SKM-1 (cell line): ENCODE measurements around the gene RALGPS1.
"Not testable (repeated sequence)": the region's sequence is repeated elsewhere in the genome, so short reads cannot be mapped to it uniquely, and the experiment has no call there.

Experiments used
- DNase-seq: peaks from one replicate; lab custom pipeline; 2025; ENCODE audit not compliant: unreplicated experiment; lab: John Stamatoyannopoulos, UW

RALGPS1 gene

DNA sequence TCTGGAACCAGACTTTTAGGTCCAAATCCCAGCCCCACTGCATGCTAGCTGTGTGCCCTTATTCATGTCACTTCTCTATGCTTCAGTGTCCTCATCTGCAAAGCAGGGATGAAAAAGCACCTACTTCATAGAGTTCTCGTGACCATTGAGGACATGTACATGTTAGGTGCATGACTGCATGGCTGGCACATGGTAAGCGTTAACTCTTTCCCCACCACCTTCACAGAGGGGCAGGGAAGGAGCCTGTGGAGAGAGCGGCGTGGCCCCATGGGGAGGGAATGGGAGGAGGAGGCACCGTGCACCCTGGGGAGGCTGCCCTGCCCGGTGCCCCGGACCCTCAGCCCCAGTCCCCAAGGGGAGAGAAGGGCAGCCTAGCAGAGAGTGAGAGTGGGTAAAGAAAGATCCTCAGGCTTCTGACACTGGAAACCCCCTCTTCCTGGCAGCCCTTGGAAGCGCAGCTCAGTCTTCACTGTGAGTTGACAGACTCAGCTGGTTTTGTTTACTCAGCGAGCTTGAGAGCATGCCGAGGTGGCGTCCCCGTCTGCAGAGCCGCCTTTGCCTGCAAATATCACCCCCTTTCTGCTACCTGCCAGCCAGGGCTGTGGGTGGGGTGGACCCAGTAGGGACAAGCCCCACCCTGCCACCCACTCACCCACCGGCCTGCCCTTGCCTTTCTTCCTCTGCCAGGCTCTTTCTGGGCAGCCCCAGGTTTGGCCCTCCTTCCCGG lies 218.5 kb downstream of the RALGPS1 start:
- DNase-seq = no peak

DNA sequence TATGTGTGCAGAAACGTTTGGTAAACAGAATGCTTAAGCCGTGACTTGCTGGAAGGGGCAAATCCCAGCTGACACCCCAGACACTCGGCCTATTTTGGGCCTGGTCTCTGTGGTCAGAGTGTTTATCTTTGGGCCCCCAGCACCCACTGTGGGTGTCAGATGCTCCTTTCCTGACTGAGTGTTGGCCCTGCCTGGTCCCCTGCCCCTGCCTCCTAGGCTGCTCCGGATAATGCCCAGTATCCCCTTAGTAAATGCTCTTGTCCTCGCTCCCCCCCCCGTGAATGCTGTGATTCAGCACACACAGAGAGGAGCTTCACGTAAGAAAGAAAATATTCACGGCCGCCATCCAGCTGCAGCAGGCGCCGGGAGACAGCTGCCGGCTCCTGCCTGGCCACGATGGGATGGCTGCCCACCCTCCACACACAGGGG lies 219.2 kb downstream of the RALGPS1 start:
- DNase-seq = no peak

DNA sequence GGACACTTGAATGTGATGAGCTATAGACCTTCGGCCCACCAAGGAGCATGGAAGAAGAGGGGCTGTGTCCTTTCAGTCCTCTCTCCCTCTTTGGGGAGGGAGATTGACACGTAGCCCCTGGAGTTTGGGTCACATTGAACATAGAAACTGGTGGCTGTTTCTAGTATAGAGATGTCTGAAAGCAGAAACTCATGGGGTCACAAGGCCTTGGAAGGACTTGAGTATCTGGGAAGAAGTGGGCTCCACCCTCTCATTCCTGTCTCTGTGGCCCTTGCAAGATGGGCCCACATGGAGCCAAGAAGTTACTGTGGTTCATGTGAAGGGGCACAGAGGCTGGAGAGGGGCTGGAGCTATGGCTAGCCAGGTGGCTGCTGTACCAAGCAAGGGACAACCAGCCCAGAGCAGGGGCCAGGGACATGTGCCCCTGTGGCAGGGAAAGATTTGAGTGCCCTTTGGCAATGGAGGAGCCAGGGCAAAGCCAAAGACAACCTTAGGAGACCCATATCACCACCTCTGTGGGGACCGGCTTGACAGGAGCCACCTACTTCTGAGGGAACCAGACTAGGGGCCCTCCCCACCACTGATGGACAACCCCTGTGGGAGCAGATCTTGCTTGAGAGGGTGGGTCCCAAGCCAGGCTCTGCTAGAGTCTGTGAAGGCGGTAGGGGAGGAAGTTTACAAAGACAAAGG lies 220.6 kb downstream of the RALGPS1 start:
- DNase-seq = no peak

DNA sequence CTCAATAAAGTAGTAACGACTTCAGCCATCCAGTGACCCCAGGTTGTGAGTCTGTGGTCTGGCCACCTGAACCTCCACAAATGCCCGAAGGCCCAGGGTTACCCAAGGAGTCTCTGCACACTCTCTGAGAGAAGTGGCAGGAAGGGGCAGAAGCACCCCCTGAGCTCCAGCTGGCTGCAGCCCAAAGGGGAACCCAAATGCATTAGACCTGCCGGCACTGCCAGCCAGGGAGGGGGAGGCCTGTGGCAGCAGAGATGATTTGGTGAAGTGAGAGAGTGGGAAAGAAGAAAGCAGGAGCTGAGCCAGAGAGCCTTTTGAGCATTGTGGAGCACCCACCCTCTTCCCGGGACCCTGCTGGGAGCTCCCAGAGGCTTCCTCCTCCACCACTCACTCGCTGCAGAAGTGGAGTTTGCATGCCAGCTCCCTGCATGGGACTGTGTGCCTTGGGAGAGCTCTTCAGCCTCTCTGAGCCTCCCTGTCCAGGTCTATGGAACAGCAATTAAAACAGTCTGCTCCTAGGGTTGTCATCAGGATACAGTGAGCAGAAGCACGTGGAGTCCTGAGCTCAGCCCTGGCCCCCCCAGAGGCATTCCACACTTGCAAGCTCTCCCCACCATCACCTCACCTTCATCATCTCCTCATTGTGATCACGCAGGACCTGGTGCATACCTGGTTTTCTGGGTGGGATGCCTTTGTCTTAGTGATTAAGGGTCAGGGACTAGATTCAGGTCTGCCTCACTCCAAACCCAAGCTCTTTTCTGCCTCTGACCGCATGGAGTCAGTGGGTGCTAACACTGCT lies 221.7 kb downstream of the RALGPS1 start:
- no peak for DNase-seq

DNA sequence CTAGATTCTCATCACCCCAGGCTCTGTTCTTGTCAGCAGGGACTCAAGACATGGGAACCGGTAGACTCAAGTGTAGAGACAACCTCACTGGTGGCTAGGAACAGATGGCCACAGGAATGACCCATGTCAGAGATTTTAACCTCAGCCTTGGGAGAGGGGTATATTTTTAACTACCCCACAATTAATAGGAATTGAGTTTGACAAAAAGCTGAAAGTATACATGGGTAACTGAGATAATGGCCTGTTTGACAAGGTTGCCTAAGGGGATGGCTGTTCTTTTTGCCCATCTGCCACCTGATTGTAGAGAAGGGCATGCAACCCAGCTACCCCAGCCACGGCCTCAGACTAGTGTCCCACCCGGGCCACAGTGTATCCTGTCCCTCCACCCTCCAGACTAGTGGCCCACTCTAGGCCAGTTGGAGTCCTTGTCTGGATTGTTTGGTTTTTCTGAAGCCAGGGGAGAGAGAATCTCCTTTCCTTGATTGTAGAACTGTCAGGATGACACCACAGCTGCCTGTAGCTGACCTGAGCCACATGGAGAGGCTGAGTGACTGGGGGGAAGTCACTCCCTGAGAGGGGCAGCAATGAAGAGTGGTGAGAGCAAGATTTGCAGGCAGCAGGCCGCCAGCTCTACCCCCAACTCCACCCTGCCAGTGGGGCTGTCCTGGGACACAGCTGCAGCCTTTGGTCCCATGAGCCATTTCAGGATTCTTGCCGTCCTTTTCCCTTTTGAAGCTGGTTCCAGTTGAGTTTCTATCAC lies 222.5 kb downstream of the RALGPS1 start:
- no peak for DNase-seq

DNA sequence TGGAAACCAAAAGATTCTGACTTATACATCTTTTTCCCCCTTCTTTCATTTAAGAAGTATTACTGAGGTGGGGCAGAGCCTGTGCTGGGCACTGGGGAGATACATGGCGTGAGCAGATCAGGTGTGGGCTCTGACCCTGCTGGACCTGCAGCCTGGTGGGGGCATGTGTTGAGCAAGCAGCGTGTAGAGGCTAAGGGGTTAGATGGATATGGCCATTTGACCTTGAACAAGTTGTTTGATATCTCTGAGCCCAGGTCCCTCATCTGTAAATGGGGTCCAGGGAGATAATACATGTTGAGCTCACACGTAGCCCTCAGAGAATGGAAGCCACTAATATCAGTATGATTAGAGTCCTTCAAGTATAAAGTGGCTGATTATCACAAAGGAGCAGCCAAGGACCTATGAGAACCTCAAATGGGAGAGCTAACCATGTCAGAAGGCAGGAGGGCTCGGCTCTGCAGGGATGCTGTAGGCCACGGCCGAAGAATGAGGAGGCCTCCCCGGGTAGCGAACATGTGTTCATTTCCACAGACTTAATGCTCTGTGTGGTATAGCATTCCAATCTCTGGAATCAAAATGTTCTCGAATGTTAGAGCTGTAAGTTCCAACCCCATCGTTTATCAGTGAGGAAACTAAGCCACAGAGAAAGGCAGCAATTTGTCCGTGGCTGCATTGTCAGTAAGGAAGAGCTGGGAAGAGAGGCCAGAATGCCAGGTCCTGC lies 223.2 kb downstream of the RALGPS1 start:
- DNase-seq = no peak

DNA sequence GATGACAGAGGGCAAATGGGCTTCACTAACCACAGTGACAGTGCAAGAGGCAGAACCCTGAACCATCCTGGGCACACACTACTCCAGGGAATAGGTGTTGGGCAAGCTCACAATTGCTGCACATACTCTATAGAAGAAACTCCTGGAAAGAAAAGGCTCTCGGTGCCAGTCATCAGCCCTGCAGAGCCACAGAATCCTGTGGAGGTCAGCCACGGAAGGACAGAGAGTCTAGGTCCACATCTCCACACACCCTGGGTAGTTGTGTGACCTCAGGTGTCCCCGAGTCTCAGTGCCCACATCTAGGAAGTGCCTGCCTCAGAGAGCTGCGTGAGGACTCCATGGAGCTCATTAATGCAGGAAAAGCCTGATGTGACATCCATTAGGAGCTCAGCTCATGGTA lies 223.9 kb downstream of the RALGPS1 start:
- no peak for DNase-seq

DNA sequence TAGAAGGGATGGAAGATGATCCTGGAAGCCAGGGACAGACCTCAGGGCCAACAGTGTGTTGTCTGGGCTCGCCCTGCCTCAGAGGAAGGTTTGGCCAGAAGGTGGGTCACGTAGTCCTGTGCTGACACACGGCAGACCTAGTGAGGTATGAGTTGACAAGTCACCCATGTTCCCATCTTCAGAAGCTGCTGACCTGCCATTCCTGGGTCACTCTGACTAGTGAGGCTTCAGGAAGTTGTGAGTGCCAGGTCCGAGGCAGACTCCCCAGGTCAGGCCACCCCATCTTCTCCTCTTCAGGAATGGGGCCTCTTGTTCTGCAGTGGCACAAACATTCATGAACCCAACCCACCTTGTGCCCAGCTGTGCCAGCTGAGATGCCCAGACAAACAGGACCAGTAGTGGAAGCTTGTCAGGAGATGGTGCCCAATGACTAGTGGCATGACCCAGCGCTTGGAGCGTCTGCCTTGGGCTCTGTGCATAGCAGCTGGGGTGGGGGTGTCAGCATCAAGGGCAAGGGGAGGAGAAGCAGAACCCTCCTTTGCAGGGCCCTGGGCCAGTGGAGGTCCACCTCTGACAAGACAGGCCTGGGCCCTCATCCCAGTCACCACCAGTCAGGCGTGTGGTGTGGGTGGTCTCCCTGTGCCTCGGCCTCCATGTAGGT lies 224.6 kb downstream of the RALGPS1 start:
- no peak for DNase-seq

DNA sequence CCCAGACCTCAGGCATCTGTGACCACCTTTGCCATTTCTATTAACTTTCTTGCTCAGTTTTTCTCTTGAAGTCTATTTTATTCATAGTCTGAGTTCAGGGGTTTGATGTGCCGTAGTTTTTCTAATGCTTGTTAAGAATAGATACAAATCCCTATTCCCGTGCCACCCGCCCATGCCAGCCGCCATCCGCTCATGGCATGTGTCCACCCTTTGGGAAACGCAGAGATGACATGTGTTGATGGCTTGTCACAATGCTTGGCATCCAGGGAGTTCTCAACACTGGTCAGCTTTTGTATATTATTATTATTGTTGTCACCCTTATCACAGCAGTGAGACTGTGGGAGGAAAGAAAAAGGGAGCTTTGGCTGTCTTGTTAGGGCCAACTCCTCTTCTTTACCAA lies 225.2 kb downstream of the RALGPS1 start:
- DNase-seq = no peak

DNA sequence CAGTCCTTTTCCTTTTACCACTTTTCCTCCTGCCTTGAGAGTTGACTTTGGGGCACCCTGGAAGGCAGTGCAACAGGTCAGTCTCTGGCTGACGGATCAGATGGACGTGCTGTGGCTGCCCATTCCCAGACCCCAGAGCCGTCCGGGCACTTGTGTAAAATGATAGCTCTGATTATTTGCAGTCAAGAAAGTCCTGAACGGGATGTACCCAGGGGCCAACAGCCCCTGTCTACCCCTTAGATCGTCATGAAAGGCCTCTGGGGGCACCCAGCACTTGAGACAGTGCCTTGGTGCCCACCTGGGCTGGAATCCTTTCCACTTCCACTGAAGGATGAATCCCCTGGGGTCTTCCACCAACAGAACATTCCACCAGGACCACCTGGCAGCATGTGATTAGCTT lies 225.6 kb downstream of the RALGPS1 start:
- no peak for DNase-seq

DNA sequence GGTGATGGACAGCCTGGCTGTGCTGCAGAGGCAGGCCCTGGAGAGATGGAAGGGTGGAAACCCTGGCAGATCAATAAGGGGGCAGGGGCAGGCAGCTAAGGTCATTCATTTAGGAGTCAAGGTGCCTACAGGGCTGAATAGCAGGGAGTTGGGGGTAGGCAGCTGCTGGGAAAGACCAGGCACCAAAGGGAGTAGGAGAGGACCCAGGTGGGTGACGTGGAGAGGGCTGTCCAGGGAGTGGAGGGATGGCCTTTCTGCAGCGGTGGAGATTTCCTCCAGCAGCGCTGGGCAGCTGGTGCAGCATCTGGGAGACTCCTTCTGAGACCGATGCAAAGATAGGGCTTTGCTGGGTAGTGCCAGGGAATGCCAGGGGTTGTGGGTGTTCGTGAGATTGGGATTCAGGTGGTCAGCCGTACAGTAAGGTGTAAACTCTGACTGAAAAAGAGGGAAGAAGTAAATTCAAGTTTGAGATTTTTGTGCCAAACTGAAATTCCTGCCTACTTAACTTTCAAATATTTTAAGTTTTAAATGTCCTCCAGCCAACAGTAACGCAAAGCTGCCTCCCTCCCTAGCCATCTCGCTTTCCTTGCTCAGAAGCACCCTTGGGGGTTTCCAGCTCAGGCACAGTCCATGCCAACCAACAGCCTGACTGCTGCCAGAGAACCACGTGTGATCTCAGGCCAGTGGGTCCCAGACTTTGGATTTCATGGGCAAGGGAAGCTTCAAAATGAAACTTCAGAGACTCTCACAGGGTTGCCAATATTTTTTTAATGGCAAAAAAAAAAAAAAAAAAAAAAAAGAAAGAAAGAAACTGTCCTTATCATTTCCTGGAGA lies 226.5 kb downstream of the RALGPS1 start:
- DNase-seq = no peak

DNA sequence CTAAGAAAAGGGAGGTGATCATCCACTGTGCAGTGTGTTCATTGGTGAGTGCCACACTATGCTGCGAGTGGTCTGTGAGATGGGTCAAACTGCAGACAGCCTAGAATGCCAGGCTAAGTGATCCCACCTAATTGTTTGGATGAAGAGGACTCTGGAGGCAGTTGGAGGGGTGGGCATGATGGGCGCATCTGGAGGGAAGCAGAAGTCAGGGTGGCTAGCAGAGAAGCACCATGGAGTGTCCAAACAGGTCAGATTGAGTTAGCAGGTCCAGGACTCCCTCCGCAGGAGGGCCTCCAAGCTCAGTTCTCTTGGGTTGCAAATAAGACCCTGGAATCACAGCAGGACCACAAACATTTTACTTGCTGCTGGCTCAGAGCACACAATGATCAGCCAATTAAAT lies 227.7 kb downstream of the RALGPS1 start:
- no peak for DNase-seq

DNA sequence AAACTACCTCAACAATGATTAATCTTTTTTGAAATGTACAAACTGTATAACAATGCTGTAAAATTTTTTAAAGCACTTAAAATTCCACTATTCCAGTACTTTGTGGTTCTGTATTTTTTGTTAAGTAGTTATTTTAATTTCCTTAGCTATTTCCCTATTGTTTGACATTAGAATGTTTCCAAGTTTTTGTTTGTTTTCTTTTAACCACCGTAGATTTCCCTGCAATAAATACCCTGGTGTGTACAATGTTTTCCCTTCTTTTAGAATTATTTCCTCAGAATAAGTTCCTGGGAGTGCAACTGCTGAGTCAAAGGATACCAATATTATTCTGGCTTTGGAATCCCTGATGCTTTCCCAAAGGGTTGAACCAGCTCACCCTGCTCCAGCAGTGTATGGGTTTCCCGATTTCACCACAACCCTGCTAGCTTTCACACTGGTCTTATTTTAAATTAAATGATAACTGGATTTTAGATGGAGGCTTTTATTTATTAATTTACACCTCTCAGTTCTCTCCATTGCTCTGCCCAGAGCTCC lies 228.4 kb downstream of the RALGPS1 start:
- no peak for DNase-seq

DNA sequence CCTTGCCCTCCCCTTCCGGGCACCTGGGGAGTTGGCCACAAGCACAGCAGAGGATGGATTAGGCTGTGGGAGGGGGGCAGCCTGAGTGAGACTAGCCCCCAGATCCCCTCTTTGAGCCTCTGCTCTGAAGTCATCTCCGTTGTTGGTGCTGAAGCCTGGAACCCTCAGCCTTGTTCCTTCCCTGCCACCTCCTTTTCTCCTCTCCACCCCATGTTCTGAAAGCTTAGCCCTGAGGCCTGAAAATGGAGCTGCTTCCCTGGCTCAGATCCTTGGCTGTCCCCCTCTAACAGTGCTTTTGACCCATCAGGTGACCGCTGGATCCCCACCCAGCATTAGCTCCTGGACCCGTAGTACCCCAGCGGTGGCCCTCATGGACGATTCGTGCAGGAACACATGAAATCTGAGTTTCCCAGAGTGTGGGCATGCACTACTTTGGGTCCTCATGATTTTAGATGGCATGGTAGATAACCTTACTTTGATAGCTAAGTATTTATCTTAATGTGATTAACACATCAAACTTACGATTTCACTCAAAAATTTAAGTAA lies 229.4 kb downstream of the RALGPS1 start:
- DNase-seq = no peak

DNA sequence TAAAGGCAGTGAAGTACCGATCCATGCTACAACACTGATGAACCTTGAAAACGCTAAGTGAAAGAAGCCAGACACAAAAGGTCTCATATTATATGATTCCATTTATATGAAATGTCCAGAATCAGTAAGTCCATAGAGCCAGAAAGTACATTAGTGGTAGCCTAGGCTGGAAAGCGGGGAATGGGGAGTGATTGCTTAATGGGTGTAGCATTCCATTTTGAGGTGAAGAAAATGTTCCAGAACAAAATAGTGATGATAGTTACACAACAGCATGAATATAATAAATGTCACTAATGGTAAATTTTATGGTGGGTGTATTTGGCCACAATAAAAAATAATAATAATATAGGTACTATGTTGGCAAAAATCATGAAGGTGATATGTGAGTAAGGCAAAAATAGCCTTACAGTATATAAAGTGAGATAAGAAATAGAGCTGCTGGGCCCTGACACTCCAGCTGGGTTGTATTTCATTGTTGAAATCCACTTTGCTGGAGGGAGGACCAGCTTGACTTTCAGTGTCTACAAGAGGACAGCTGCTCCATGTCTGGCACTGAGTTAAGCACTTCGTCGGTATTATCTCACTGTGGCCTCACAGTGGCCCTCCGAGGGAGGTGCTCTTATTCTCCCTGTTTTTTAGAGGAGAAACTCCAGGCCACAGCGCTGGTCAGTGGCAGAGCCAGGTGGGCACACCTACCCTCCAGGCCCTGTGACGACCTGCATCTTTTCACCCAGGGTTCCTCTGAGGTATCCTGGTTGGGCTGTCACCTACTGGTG lies 230.3 kb downstream of the RALGPS1 start:
- DNase-seq = no peak

DNA sequence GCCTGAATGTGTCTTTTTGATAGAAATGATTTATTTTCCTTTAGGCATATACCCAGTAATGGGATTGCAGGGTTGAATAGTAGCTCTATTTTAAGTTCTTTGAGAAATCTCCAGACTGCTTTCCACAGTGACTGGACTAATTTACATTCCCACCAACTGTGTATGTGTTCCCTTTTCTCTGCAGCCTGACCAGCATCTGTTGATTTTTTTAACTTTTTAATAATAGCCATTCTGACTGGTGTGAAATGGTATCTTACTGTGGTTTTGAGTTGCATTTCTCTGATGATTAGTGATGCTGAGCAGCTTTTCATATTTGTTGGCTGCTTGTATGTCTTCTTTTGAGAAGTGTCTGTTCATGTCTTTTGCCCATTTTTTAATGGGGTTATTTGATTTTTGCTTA lies 232.3 kb downstream of the RALGPS1 start:
- DNase-seq = not testable (repeated sequence)

DNA sequence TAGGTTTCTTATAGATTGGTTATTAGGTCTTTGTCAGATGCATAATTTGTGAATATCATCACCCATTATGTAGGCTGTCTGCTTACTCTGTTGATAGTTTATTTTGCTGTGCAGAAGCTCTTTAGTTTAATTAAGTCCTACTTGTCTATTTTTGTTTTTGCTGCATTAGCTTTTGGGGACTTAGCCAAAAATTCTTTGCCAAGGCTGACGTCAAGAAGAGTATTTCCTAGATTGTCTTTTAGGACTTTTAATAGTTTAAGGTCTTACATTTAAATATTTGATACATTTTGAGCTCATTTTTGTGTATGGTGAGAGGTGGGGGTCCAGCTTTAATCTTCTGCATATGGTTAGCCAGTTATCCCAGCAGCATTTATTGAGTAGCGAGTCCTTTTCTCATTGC lies 232.7 kb downstream of the RALGPS1 start:
- no peak for DNase-seq

DNA sequence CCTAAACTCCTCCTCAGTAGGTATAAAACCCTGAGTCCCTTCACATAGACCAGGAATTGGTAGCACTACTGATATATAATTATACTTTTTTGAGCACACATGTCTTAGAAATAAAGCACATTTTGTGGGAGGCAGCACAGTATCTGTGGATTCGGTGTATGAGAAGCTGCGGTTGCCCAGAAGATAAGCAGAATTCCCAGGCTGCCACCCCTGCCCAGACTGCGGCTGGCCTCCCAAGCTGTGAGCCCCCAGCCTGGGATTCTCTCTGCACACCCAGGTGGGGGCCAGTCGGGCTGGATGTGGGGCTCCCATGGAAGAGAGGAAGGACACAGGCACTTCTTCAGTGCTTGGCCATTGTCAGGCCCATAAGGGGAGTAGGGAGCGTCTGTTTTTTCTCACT lies 233.4 kb downstream of the RALGPS1 start:
- no peak for DNase-seq
